Measurements from ENCODE around the gene ADAMTS14.

ADAMTS14 gene

DNA sequence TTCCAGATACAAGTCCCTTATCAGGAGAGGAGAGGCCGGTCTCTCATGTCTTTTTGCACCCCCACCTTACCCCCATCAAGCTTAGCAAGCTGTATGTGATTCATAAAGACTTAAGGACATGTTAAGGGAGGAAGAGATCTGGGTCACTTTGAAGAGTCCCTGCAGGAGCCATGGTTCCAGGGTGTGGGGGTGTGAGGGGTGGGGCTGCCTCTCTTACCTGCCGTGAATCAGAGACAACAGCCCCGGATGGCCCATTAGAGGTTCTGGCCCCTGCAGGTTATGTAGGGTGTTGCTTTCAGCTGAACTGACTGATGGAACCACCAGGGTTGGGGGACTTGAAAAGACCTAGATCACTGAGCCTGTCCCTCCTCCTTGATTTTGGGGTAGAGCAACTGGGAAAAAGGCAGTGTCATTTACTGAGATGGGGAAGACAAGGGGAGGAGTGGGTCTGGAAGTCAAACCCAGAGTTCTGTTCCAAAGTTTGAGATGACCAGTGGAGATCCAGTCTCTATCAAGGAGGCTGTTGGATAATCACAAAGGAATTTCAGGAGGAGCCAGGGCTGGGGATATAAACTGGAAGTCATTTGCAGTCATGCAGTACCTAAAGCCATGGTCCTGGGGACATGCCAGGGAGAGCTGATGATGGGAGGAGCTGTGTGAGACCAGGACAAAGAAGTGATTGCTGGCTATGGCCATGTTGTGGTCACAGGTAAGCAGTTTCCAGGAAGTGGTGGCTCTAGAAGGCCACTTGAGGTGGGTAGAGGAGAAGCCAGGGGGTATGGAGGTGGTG, 23.1 kb downstream of the ADAMTS14 start:
- no peak for DNase-seq
- TF ChIP-seq, protein P1, sequence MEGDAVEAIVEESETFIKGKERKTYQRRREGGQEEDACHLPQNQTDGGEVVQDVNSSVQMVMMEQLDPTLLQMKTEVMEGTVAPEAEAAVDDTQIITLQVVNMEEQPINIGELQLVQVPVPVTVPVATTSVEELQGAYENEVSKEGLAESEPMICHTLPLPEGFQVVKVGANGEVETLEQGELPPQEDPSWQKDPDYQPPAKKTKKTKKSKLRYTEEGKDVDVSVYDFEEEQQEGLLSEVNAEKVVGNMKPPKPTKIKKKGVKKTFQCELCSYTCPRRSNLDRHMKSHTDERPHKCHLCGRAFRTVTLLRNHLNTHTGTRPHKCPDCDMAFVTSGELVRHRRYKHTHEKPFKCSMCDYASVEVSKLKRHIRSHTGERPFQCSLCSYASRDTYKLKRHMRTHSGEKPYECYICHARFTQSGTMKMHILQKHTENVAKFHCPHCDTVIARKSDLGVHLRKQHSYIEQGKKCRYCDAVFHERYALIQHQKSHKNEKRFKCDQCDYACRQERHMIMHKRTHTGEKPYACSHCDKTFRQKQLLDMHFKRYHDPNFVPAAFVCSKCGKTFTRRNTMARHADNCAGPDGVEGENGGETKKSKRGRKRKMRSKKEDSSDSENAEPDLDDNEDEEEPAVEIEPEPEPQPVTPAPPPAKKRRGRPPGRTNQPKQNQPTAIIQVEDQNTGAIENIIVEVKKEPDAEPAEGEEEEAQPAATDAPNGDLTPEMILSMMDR (IDR thresholded peaks at IDR 0.05; ENCODE audit: low read depth, low read length) = no peak
- Histone ChIP-seq H3K27ac (no peak overlapping the region), H3K4me3 (ENCODE audit: low read depth, low read length) (no peak overlapping the region), H3K27me3 (ENCODE audit: insufficient read depth, low read depth, severe bottlenecking) (no peaks in the 10 kb centered on the region), H3K9me3 (ENCODE audit: severe bottlenecking) (no peaks in the 10 kb centered on the region), H3K36me3 (no peaks in the 10 kb centered on the region)

DNA sequence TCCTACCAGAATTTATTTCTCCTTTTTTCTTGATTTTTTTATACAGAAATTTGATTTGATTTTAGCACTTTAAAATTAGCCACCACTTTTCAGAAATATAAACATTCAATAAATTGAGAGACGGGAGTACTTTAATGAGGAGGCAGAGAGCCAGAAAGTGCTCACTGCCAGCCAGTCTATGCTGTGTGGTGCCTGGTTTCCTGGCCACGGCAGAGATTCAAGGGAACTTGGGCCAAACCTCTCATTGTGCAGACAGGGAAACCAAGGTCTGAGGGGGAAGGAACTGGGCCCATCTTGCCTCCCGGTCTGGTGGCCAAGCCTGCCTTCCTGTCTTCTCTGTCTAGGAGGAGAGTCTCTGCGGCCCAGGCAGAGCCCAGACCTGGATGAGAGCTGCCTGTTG, 25.9 kb downstream of the ADAMTS14 start:
- Histone ChIP-seq H3K4me3 (ENCODE audit: low read depth, low read length) (no peak overlapping the region), H3K27ac (no peak overlapping the region), H3K36me3 (no peaks in the 10 kb centered on the region), H3K9me3 (ENCODE audit: severe bottlenecking) (no peaks in the 10 kb centered on the region), H3K27me3 (ENCODE audit: insufficient read depth, low read depth, severe bottlenecking) (no peaks in the 10 kb centered on the region)
- no peak for DNase-seq
- TF ChIP-seq, protein P1 (IDR thresholded peaks at IDR 0.05; ENCODE audit: low read depth, low read length) = no peak

DNA sequence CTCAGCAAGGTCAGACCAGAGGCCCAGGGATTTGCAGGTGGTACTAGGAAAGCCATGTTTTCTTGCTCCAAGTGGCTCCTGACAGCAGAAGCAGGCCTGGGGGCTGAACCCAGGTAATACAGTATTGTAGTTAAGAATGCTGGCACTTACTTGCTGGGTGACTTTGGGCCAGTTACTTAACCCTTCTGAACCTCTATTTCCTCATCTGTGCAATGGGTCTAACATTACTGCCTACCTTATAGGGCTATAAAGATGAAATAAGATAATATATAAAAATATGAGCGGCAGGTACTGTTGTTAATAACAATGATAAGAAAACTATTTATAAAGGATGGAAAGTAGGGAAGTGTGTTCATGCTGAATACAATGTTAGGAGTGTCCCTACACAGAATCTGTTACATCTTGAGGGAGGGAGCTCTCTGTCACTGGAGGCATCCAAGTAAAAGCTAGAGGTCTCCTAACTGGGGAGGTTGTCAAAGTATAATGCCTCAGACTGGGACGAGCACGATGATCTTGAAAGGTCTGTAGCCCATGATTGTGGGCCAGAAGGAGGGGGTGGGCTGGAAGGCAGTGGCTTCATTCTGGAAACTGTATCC, 26.9 kb downstream of the ADAMTS14 start:
- Histone ChIP-seq H3K27me3 (ENCODE audit: insufficient read depth, low read depth, severe bottlenecking) (no peaks in the 10 kb centered on the region), H3K9me3 (ENCODE audit: severe bottlenecking) (no peaks in the 10 kb centered on the region), H3K4me3 (ENCODE audit: low read depth, low read length) (no peak overlapping the region), H3K36me3 (no peaks in the 10 kb centered on the region), H3K27ac (no peak overlapping the region)
- no peak for DNase-seq
- TF ChIP-seq, protein P1 (IDR thresholded peaks at IDR 0.05; ENCODE audit: low read depth, low read length) = no peak

DNA sequence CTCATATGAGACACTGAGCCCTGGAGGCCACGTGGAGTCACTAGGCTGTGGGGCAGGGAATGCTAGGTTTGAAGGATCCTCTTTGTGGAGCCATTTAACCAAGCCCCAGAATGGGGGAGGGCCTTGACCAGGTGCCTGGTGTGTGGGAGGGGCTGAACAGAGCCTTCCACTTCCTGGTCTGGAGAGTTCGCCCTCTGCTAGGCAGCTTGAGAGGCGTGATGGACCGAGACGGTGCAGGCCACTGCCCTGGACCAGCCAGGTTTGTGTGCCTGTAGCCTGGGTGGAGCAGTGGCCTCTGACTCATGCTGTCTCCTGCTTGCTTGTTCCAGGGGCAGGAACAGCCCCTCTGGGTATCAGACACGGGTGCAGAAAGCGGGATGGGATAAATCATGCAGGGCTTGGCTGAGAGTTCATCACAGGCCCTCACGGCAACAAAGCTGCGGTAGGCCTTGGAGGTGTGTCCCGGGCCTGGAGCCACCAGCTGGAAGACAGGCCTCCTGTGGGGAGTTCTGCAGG, 27.4 kb downstream of the ADAMTS14 start:
- Histone ChIP-seq H3K9me3 (ENCODE audit: severe bottlenecking) (no peaks in the 10 kb centered on the region), H3K27me3 (ENCODE audit: insufficient read depth, low read depth, severe bottlenecking) (no peaks in the 10 kb centered on the region), H3K4me3 (ENCODE audit: low read depth, low read length) (no peak overlapping the region), H3K36me3 (no peaks in the 10 kb centered on the region), H3K27ac (no peak overlapping the region)
- TF ChIP-seq, protein P1 (IDR thresholded peaks at IDR 0.05; ENCODE audit: low read depth, low read length) = no peak
- DNase-seq = peak; percentile 28

DNA sequence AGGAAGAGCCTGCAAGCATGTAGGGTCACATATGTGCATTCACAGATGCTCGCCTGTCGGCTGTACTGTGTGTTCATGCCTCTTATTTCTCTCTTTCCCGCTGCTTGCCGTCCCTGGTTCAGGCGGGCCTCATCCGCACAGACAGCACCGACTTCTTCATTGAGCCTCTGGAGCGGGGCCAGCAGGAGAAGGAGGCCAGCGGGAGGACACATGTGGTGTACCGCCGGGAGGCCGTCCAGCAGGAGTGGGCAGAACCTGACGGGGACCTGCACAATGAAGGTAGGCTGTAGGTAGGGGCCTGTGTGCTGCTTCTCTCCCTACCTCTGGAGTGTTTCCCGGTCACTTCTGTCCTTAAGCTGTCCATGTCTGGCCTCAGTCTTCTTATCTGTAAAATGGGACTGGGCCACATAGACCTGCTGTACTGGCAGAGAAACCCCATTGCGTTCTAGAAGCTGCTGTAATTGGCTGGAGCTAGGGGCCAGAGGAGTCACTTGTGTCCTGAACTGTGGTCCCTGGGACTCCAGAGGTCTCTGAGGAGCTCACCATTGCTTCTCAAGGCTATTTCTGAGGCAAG, 30.0 kb downstream of the ADAMTS14 start:
- Histone ChIP-seq H3K27me3 (ENCODE audit: insufficient read depth, low read depth, severe bottlenecking) (no peaks in the 10 kb centered on the region), H3K9me3 (ENCODE audit: severe bottlenecking) (no peaks in the 10 kb centered on the region), H3K4me3 (ENCODE audit: low read depth, low read length) (no peak overlapping the region), H3K36me3 (no peaks in the 10 kb centered on the region), H3K27ac (no peak overlapping the region)
- TF ChIP-seq, protein P1 (IDR thresholded peaks at IDR 0.05; ENCODE audit: low read depth, low read length) = no peak
- no peak for DNase-seq

All from WERI-Rb-1 (cell line).